HG03064 (cell line): Measurements from ENCODE around the gene SLC35A1.
"Not testable (repeated sequence)": the region's sequence is repeated elsewhere in the genome, so short reads cannot be mapped to it uniquely, and the experiment has no call there.

Source experiments
- ATAC-seq: cut with Tn5 transposase; IDR thresholded peaks from one replicate; pipeline ENCODE4 v1.9.1; 2021; ENCODE audit warnings: low read depth; ENCODE audit not compliant: unreplicated experiment

Gene SLC35A1

GRCh38 chr6:87472525-87473418 lies at the start of gene SLC35A1:
Gene SLC35A1 (plus strand): TSS chr6:87472974. CDS start chr6:87473004, 30 bp downstream.
- peak; percentile 95 for ATAC-seq

- no peak for ATAC-seq
Observed at GRCh38 chr6:87426789-87427188, 46.0 kb upstream of the SLC35A1 start.

GRCh38 chr6:87430499-87430898 lies 42.3 kb upstream of the SLC35A1 start:
- no peak for ATAC-seq

- ATAC-seq, result no peak
Observed at GRCh38 chr6:87431263-87431662, 41.5 kb upstream of the SLC35A1 start.

GRCh38 chr6:87436435-87436834 lies 36.3 kb upstream of the SLC35A1 start:
- no peak for ATAC-seq

GRCh38 chr6:87441711-87442110 lies 31.1 kb upstream of the SLC35A1 start:
- ATAC-seq, result no peak

GRCh38 chr6:87444362-87444761 lies 28.4 kb upstream of the SLC35A1 start:
- no peak for ATAC-seq

GRCh38 chr6:87465051-87465450 lies 7.7 kb upstream of the SLC35A1 start:
- no peak for ATAC-seq

GRCh38 chr6:87473419-87473903 lies 687 bp downstream of the SLC35A1 start:
- ATAC-seq, result peak; percentile 70

GRCh38 chr6:87481931-87482330 lies 9.2 kb downstream of the SLC35A1 start:
- ATAC-seq, result no peak

GRCh38 chr6:87482366-87482765 lies 9.6 kb downstream of the SLC35A1 start:
- ATAC-seq, result no peak

GRCh38 chr6:87483929-87484328 lies 11.2 kb downstream of the SLC35A1 start:
- ATAC-seq, result no peak

- no peak for ATAC-seq
Observed at GRCh38 chr6:87484491-87484890, 11.7 kb downstream of the SLC35A1 start.

- no peak for ATAC-seq
Observed at GRCh38 chr6:87487555-87487954, 14.8 kb downstream of the SLC35A1 start.

- ATAC-seq, result not testable (repeated sequence)
Observed at GRCh38 chr6:87489326-87489725, 16.6 kb downstream of the SLC35A1 start.

- ATAC-seq, result no peak
Observed at GRCh38 chr6:87494761-87495422, 22.1 kb downstream of the SLC35A1 start.

GRCh38 chr6:87498048-87498447 lies 25.3 kb downstream of the SLC35A1 start:
- no peak for ATAC-seq

- no peak for ATAC-seq
Observed at GRCh38 chr6:87501809-87502572, 29.2 kb downstream of the SLC35A1 start.

- ATAC-seq, result no peak
Observed at GRCh38 chr6:87504441-87504840, 31.7 kb downstream of the SLC35A1 start.

GRCh38 chr6:87514831-87515230 lies 42.1 kb downstream of the SLC35A1 start:
- ATAC-seq, result no peak

GRCh38 chr6:87518453-87518852 lies 45.7 kb downstream of the SLC35A1 start:
- ATAC-seq, result no peak
